ENCODE measurements around the gene KCNN2.

DNA sequence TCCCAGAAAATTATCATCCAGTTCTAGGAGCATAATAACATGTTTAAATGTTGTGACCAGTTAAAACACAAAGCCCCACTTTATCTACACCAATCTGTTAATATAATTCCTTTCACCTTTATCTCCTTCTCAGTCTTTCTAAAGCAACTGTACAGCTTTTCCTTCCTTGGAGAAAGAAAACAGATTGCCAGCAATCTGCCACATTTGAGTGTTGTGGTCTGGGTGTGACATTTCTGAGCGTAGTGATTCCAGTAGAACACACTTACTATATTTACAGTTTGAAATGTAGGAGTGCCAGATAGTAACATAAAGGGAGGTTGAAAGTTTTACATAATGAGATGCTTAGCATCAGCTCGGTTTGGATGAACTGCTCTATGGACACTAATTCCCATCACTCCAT, 76.1 kb downstream of the KCNN2 start:
- TF ChIP-seq, protein P1, sequence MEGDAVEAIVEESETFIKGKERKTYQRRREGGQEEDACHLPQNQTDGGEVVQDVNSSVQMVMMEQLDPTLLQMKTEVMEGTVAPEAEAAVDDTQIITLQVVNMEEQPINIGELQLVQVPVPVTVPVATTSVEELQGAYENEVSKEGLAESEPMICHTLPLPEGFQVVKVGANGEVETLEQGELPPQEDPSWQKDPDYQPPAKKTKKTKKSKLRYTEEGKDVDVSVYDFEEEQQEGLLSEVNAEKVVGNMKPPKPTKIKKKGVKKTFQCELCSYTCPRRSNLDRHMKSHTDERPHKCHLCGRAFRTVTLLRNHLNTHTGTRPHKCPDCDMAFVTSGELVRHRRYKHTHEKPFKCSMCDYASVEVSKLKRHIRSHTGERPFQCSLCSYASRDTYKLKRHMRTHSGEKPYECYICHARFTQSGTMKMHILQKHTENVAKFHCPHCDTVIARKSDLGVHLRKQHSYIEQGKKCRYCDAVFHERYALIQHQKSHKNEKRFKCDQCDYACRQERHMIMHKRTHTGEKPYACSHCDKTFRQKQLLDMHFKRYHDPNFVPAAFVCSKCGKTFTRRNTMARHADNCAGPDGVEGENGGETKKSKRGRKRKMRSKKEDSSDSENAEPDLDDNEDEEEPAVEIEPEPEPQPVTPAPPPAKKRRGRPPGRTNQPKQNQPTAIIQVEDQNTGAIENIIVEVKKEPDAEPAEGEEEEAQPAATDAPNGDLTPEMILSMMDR (tag by site-specific recombination; IDR thresholded peaks at IDR 0.05), result no peak
- TF ChIP-seq, protein P2, sequence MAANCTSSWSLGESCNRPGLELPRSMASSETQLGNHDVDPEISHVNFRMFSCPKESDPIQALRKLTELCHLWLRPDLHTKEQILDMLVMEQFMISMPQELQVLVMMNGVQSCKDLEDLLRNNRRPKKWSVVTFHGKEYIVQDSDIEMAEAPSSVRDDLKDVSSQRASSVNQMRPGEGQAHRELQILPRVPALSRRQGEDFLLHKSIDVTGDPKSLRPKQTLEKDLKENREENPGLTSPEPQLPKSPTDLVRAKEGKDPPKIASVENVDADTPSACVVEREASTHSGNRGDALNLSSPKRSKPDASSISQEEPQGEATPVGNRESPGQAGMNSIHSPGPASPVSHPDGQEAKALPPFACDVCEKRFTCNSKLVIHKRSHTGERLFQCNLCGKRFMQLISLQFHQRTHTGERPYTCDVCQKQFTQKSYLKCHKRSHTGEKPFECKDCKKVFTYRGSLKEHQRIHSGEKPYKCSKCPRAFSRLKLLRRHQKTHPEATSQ (tag by site-specific recombination; IDR thresholded peaks at IDR 0.05), result no peak
- TF ChIP-seq, protein P3, sequence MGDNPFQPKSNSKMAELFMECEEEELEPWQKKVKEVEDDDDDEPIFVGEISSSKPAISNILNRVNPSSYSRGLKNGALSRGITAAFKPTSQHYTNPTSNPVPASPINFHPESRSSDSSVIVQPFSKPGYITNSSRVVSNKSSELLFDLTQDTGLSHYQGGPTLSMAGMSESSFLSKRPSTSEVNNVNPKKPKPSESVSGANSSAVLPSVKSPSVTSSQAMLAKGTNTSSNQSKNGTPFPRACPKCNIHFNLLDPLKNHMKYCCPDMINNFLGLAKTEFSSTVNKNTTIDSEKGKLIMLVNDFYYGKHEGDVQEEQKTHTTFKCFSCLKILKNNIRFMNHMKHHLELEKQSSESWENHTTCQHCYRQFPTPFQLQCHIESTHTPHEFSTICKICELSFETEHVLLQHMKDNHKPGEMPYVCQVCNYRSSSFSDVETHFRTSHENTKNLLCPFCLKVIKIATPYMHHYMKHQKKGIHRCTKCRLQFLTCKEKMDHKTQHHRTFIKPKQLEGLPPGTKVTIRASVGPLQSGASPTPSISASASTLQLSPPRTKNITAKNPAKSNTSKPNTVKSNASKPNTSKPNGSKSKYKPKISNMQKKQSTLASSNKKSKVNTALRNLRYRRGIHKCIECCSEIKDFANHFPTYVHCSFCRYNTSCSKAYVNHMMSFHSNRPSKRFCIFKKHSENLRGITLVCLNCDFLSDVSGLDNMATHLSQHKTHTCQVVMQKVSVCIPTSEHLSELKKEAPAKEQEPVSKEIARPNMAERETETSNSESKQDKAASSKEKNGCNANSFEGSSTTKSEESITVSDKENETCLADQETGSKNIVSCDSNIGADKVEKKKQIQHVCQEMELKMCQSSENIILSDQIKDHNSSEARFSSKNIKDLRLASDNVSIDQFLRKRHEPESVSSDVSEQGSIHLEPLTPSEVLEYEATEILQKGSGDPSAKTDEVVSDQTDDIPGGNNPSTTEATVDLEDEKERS (tag by site-specific recombination; IDR thresholded peaks at IDR 0.05), result no peak
